HepG2 (cell line): ENCODE data around the gene OAF. TPM values are rescaled to one million over a fixed set of nuclear protein-coding genes. Genes with fewer than 3 reads are reported as not detected.

ENCODE experiments used
- ATM ChIP-seq: fragments of 450-650 bp; IDR thresholded peaks from 2 replicates; pipeline ENCODE4 v1.7.1; 2017; ENCODE audit warnings: mild to moderate bottlenecking, borderline replicate concordance
- GZF1 ChIP-seq: sonication (generic); formaldehyde crosslinking; IDR thresholded peaks from 2 replicates; pipeline ENCODE4 v1.5.1; 2020; ENCODE audit warnings: mild to moderate bottlenecking, missing genetic modification reagents
- IRF1 ChIP-seq: sonication (generic); formaldehyde crosslinking; IDR thresholded peaks from 2 replicates; pipeline ENCODE4 v1.4.0; 2020; ENCODE audit warnings: low read depth, mild to moderate bottlenecking, missing genetic modification reagents
- MAFF ChIP-seq: IDR thresholded peaks from 2 replicates; pipeline ENCODE4 v1.6.1; 2011; ENCODE audit warnings: low read depth, low read length, improper control_type of control experiment
- MIER2 ChIP-seq: IDR thresholded peaks from 2 replicates; pipeline ENCODE4 v1.6.1; 2016; ENCODE audit warnings: missing biosample characterization, missing genetic modification reagents
- NFIB ChIP-seq: sonication (generic); formaldehyde crosslinking; IDR thresholded peaks from 2 replicates; pipeline ENCODE4 v1.9.0; 2021; ENCODE audit warnings: missing genetic modification reagents, mild to moderate bottlenecking, borderline replicate concordance
- NFIC ChIP-seq: IDR thresholded peaks from 2 replicates; pipeline ENCODE4 v1.6.1; 2012; ENCODE audit warnings: mild to moderate bottlenecking, low read length, inconsistent platforms
- RAD51 ChIP-seq: fragments of 450-650 bp; IDR thresholded peaks from 2 replicates; pipeline ENCODE4 v1.6.1; 2016; ENCODE audit warnings: borderline replicate concordance
- SP140L ChIP-seq: sonication (generic); formaldehyde crosslinking; IDR thresholded peaks from 2 replicates; pipeline ENCODE4 v1.4.0; 2020; ENCODE audit warnings: missing genetic modification reagents, borderline replicate concordance
- TERF1 ChIP-seq: sonication (generic); formaldehyde crosslinking; IDR thresholded peaks from 2 replicates; pipeline ENCODE4 v1.8.0; 2022; ENCODE audit warnings: mild to moderate bottlenecking, missing genetic modification reagents, moderate library complexity
- THAP7 ChIP-seq: sonication (generic); formaldehyde crosslinking; IDR thresholded peaks from 2 replicates; pipeline ENCODE4 v1.8.1; 2023; ENCODE audit warnings: mild to moderate bottlenecking, missing genetic modification reagents
- ZFP62 ChIP-seq: sonication (generic); formaldehyde crosslinking; IDR thresholded peaks from 2 replicates; pipeline ENCODE4 v1.4.0; 2020; ENCODE audit warnings: missing genetic modification reagents
- ZMAT5 ChIP-seq: sonication (generic); formaldehyde crosslinking; IDR thresholded peaks from 2 replicates; pipeline ENCODE4 v1.5.0; 2020; ENCODE audit warnings: mild to moderate bottlenecking, low read depth, missing genetic modification reagents, borderline replicate concordance
- ZNF225 ChIP-seq: sonication (generic); formaldehyde crosslinking; IDR thresholded peaks from 2 replicates; pipeline ENCODE4 v1.4.0; 2020; ENCODE audit warnings: mild to moderate bottlenecking, missing genetic modification reagents
- ZNF281 ChIP-seq: sonication (generic); formaldehyde crosslinking; IDR thresholded peaks from 2 replicates; pipeline ENCODE4 v1.4.0; 2020; ENCODE audit warnings: missing genetic modification reagents, borderline replicate concordance
- ZNF484 ChIP-seq: sonication (generic); formaldehyde crosslinking; IDR thresholded peaks from 2 replicates; pipeline ENCODE4 v1.5.1; 2020; ENCODE audit warnings: mild to moderate bottlenecking, low read depth, missing genetic modification reagents, borderline replicate concordance
- ZNF562 ChIP-seq: sonication (generic); formaldehyde crosslinking; IDR thresholded peaks from 2 replicates; pipeline ENCODE4 v1.8.0; 2022; ENCODE audit warnings: missing genetic modification reagents, borderline replicate concordance
- ZNF670 ChIP-seq: sonication (generic); formaldehyde crosslinking; IDR thresholded peaks from 2 replicates; pipeline ENCODE4 v1.8.0; 2022; ENCODE audit warnings: mild to moderate bottlenecking, missing genetic modification reagents, borderline replicate concordance
- ZNF687 ChIP-seq: sonication (generic); formaldehyde crosslinking; IDR thresholded peaks from 2 replicates; pipeline ENCODE4 v1.5.1; 2020; ENCODE audit warnings: mild to moderate bottlenecking, missing genetic modification reagents, moderate library complexity
- polyA plus RNA-seq, 8 experiments: library from polyadenylated mRNA; depleted of rRNA in 3 of 8; stranded (reverse) in 7 of 8; unstranded in 1 of 8; fragments of >200 nt; fragmentation: Illumina TruSeq in 4 of 8; extraction: Trizol in 4 of 8; gene quantifications; 2 replicates each; pipeline versions ENCODE4 v1.2.1 to v1.2.3, GENCODE V29; 2011 to 2016; ENCODE audit warnings: low read depth in 4 of 8, missing spikeins in 1 of 8, mixed read lengths in 1 of 8; ENCODE audit not compliant: insufficient read depth in 1 of 8
- total RNA-seq, 5 experiments: library from RNA; depleted of rRNA; stranded (reverse); fragments of >200 nt; fragmentation: Illumina TruSeq; extraction: Trizol; gene quantifications; 2 replicates each; pipeline ENCODE4 v1.2.3, GENCODE V29; 2016; ENCODE audit warnings: low read depth in 1 of 5

Gene OAF
- total and polyA plus RNA-seq, 2 of the 13 experiments (the other 11 are each of a cell fraction or from before 2014, with no cell fraction given) = 63.7 to 94.6 TPM

GRCh38 chr11:120198787-120199469 is 11.9 kb upstream of the OAF start (continued):
- TF ChIP-seq ZNF281 (no peak), RAD51 (no peak), THAP7 (no peak), MIER2 (CRISPR knock-in tag) (no peak), ZNF225 (CRISPR knock-in tag) (no peak), NFIC (peak; percentile 33; the same call in 1 of the 2 replicates), IRF1 (CRISPR knock-in tag) (no peak), ZNF687 (CRISPR knock-in tag) (peak; percentile 78), ZNF670 (CRISPR knock-in tag) (no peak), ZNF484 (CRISPR knock-in tag) (no peak), ZMAT5 (no peak), ZNF562 (CRISPR knock-in tag) (no peak), TERF1 (CRISPR knock-in tag) (peak; percentile 69; the same call in 1 of the 2 replicates), MAFF (no peak), SP140L (CRISPR knock-in tag) (no peak), NFIB (no peak), ZFP62 (CRISPR knock-in tag) (no peak), ATM (no peak), GZF1 (CRISPR knock-in tag) (no peak)
